ENCODE results near the gene FEZF2. TPM values are rescaled to one million over a fixed set of nuclear protein-coding genes. Genes with fewer than 3 reads are reported as not detected.

The FEZF2 gene
- total and polyA plus RNA-seq, 2 of the 8 experiments (the other 6 are each of a cell fraction or from before 2014, with no cell fraction given) = 0.06 TPM; not detected in 1

- Histone ChIP-seq H3K4ac (replicated peaks; ENCODE audit: insufficient read length, low read depth, low read length) (no peak overlapping the region), H3K23me2 (ENCODE audit: low read depth, low read length) (no peaks in the 10 kb centered on the region), H3K36me3 (ENCODE audit: control insufficient read depth in 2 of 4, insufficient read depth in 4 of 4, low read length in 3 of 4) (no peaks in the 10 kb centered on the region), H3K27ac (ENCODE audit: low read depth, low read length) (no peak overlapping the region), H2BK15ac (ENCODE audit: low read length) (no peak overlapping the region), H4K8ac (ENCODE audit: extremely low read depth, insufficient read depth, low read length) (no peak overlapping the region), H3K27me3 (replicated peaks in 1 of 4; ENCODE audit: control insufficient read depth in 3 of 4, extremely low read depth in 1 of 4, insufficient read depth in 3 of 4, low read length in 3 of 4) (no peaks in the 10 kb centered on the region), H2AK5ac (ENCODE audit: low read depth, low read length) (no peak overlapping the region), H2BK5ac (ENCODE audit: low read depth, low read length) (no peak overlapping the region), H3K9ac (replicated peaks in 1 of 4; ENCODE audit: extremely low read depth in 1 of 4, low read depth in 3 of 4, low read length in 3 of 4) (no peak overlapping the region), H3K4me1 (replicated peaks in 1 of 4; ENCODE audit: control insufficient read depth in 3 of 4, insufficient read depth in 4 of 4, low read length in 3 of 4) (peaks cover 0 to 2% (median 0%) of the 10 kb centered on the region in 4 experiments; a peak in 1 of 7 replicates), H2BK20ac (ENCODE audit: low read length) (no peak overlapping the region), H3K9me3 (ENCODE audit: insufficient read depth in 2 of 2, low read depth in 1 of 2, low read length in 1 of 2) (no peaks in the 10 kb centered on the region), H3K79me2 (ENCODE audit: control insufficient read depth in 1 of 2, insufficient read depth in 2 of 2, low read length in 2 of 2) (no peaks in the 10 kb centered on the region), H2BK120ac (replicated peaks; ENCODE audit: low read depth, low read length) (no peak overlapping the region), H2BK12ac (ENCODE audit: low read depth, low read length) (no peak overlapping the region), H4K5ac (ENCODE audit: insufficient read length, low read depth, low read length) (no peak overlapping the region), H2AFZ (ENCODE audit: low read length) (no peak overlapping the region), H4K20me1 (replicated peaks in 1 of 2; ENCODE audit: control insufficient read depth in 1 of 2, insufficient read depth in 2 of 2, low read length in 2 of 2) (no peaks in the 10 kb centered on the region), H3K79me1 (ENCODE audit: low read depth, low read length) (no peaks in the 10 kb centered on the region), H3K14ac (ENCODE audit: insufficient read length) (no peak overlapping the region), H3K23ac (ENCODE audit: insufficient read length) (no peak overlapping the region), H3K4me3 (ENCODE audit: extremely low read depth in 1 of 4, insufficient read depth in 2 of 4, low read depth in 3 of 4, low read length in 4 of 4) (no peak overlapping the region), H3K4me2 (ENCODE audit: insufficient read depth in 1 of 2, low read depth in 2 of 2, low read length in 2 of 2) (no peak overlapping the region), H4K91ac (replicated peaks; ENCODE audit: insufficient read length, low read length) (no peak overlapping the region), H3K56ac (replicated peaks; ENCODE audit: insufficient read length, low read depth, low read length) (no peak overlapping the region), H3K18ac (ENCODE audit: extremely low read depth, low read length) (no peak overlapping the region)
- WGBS, 2 experiments (ENCODE audit: extremely low coverage in 1 of 2, insufficient coverage in 1 of 2, insufficient read length in 1 of 2, insufficient replicate concordance in 2 of 2, low coverage in 1 of 2, low lambda C conversion rate in 2 of 2, missing lambda C conversion rate in 1 of 2) = 88% methylated on average over 5 of the region's 5 CpGs; no CpG with 5 or more reads in 1 of the 2 experiments
- no peak for DNase-seq (ENCODE audit: low read depth in 1 of 2, low spot score in 2 of 2)
- ChIA-PET POLR2A (ENCODE audit: partially characterized antibody) (interaction anchor here (1.4 kb wide), 1 partner anchor 11 kb away, joined by 5 read pairs; no protein-coding TSS in a partner anchor), CTCF (ENCODE audit: partially characterized antibody) (interaction anchor here (1.1 to 8.0 kb wide), 9 partner anchors 10 to 227 kb away, joined by 3 to 135 read pairs (median 4); no protein-coding TSS in a partner anchor)
- no peak for FAIRE-seq
- TF ChIP-seq ASH2L (IDR thresholded peaks at IDR 0.05; ENCODE audit: low read length) (no peak), SAP30 (IDR thresholded peaks at IDR 0.05; ENCODE audit: insufficient read depth, insufficient replicate concordance, low read length) (no peak), KDM4A (IDR thresholded peaks at IDR 0.05; ENCODE audit: low read depth, low read length, severe bottlenecking) (no peak), RFX5 (IDR thresholded peaks at IDR 0.05; ENCODE audit: borderline replicate concordance, low read depth, low read length) (no peak), SRF (IDR thresholded peaks at IDR 0.05; ENCODE audit: low read depth, low read length) (no peak), FOSL1 (IDR thresholded peaks at IDR 0.05; ENCODE audit: insufficient read depth, low read depth, low read length) (no peak), CHD1 (IDR thresholded peaks at IDR 0.05; ENCODE audit: low read depth, low read length) (no peak), TAF7 (optimal IDR thresholded peaks at IDR 0.05; ENCODE audit: borderline replicate concordance, low read depth, low read length) (no peak), SP1 (IDR thresholded peaks at IDR 0.05; ENCODE audit: low read depth, low read length) (no peak), NANOG (IDR thresholded peaks at IDR 0.05; ENCODE audit: insufficient read depth, low read depth, low read length, poor library complexity, severe bottlenecking) (no peak)
- TF ChIP-seq, protein P1, sequence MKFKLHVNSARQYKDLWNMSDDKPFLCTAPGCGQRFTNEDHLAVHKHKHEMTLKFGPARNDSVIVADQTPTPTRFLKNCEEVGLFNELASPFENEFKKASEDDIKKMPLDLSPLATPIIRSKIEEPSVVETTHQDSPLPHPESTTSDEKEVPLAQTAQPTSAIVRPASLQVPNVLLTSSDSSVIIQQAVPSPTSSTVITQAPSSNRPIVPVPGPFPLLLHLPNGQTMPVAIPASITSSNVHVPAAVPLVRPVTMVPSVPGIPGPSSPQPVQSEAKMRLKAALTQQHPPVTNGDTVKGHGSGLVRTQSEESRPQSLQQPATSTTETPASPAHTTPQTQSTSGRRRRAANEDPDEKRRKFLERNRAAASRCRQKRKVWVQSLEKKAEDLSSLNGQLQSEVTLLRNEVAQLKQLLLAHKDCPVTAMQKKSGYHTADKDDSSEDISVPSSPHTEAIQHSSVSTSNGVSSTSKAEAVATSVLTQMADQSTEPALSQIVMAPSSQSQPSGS (IDR thresholded peaks at IDR 0.05; ENCODE audit: low read length) = no peak
These were observed 43.4 kb downstream of the FEZF2 start for GRCh38 chr3:62329971-62330370.
